Nephron progenitor cell (in vitro differentiated cells): ENCODE results near the gene OTUB1.

Experiments
- DNase-seq: peaks from one replicate; pipeline ENCODE4 v3.0.0; 2021
- H3K27ac Mint-ChIP-seq: 2 replicates; pipeline ENCODE4 v1.8.0; 2021; ENCODE audit warnings: mild to moderate bottlenecking, moderate library complexity, mixed read lengths
- H3K27me3 Mint-ChIP-seq: 2 replicates; pipeline ENCODE4 v1.8.0; 2021; ENCODE audit warnings: mild to moderate bottlenecking, low read depth, mixed read lengths; ENCODE audit not compliant: poor library complexity
- H3K36me3 Mint-ChIP-seq: 2 replicates; pipeline ENCODE4 v1.8.0; 2021; ENCODE audit warnings: low read depth, mixed read lengths
- H3K4me1 Mint-ChIP-seq: 2 replicates; pipeline ENCODE4 v1.8.0; 2021; ENCODE audit warnings: mixed read lengths
- H3K4me3 Mint-ChIP-seq: 2 replicates; pipeline ENCODE4 v1.8.0; 2021; ENCODE audit warnings: mild to moderate bottlenecking, moderate library complexity, mixed read lengths
- H3K9me3 Mint-ChIP-seq: 2 replicates; pipeline ENCODE4 v1.8.0; 2021; ENCODE audit warnings: mild to moderate bottlenecking, moderate library complexity, mixed read lengths
- CTCF ChIP-seq: fragments of 200-600 bp; sonication (generic); IDR thresholded peaks from 2 replicates; pipeline ENCODE4 v1.5.0; 2021; ENCODE audit warnings: antibody characterized with exemption

The OTUB1 gene

GRCh38 chr11:64015935-64016845 is 30.0 kb downstream of the OTUB1 start:
- no peaks in the 10 kb centered on the region for H3K36me3 Mint-ChIP-seq
- no peak for DNase-seq
- H3K27ac Mint-ChIP-seq, result no peak overlapping the region
- peaks cover 38% of the 10 kb centered on the region for H3K4me1 Mint-ChIP-seq
- H3K9me3 Mint-ChIP-seq, result no peaks in the 10 kb centered on the region
- no peak for TF ChIP-seq CTCF
- no peak overlapping the region for H3K4me3 Mint-ChIP-seq
- H3K27me3 Mint-ChIP-seq, result peaks cover 54% of the 10 kb centered on the region

DNA sequence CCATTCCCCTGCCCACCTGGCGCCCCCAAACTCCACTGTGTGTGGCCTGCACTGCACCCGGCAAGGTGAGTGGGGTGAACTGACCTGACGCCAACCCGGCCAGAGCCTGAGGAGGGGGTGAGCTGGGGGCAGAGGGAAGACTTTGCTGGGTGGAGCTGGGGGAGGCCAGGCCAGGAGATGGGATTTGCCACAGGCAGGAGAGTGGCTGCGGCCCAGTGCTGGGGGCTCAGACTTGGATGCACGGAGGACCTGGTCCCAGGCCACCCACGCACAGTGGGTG is 31.6 kb downstream of the OTUB1 start:
- H3K9me3 Mint-ChIP-seq, result no peaks in the 10 kb centered on the region
- H3K27me3 Mint-ChIP-seq, result peaks cover 60% of the 10 kb centered on the region
- H3K4me1 Mint-ChIP-seq, result peaks cover 39% of the 10 kb centered on the region
- H3K4me3 Mint-ChIP-seq, result no peak overlapping the region
- no peak for DNase-seq
- H3K36me3 Mint-ChIP-seq, result no peaks in the 10 kb centered on the region
- H3K27ac Mint-ChIP-seq, result no peak overlapping the region
- no peak for TF ChIP-seq CTCF

DNA sequence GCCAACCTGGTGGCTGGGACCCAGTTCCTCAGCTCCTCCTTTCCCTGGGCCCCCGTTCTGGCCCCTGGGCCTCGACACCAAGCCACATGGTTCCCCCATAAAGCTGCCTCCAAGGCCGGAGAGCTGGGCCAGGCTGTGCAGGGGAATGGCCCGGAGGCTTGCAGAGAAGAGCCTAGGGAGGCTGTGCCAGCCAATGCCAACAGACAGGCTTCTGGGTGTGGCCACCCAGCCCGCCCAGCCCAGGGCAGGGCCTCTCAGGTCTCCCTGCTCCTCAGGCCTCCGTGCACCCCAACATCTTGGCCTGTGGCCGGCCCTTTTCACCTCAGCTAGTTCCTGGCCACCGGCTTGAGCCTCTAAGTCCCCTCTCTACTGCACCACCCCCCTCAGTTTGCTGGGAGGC is 32.1 kb downstream of the OTUB1 start:
- Mint-ChIP-seq H3K27ac (no peak overlapping the region), H3K36me3 (no peaks in the 10 kb centered on the region)

GRCh38 chr11:64019106-64020037 is 33.1 kb downstream of the OTUB1 start:
- H3K27me3 Mint-ChIP-seq, result peaks cover 56% of the 10 kb centered on the region
- H3K36me3 Mint-ChIP-seq, result no peaks in the 10 kb centered on the region
- H3K4me1 Mint-ChIP-seq, result peaks cover 34% of the 10 kb centered on the region
- no peak overlapping the region for H3K4me3 Mint-ChIP-seq
- TF ChIP-seq CTCF, result no peak
- no peak overlapping the region for H3K27ac Mint-ChIP-seq
- DNase-seq, result no peak
- no peaks in the 10 kb centered on the region for H3K9me3 Mint-ChIP-seq

More for the DNA sequence above, 32.1 kb downstream of the OTUB1 start:
- DNase-seq, result no peak
- H3K9me3 Mint-ChIP-seq, result no peaks in the 10 kb centered on the region
- TF ChIP-seq CTCF, result no peak
- peaks cover 58% of the 10 kb centered on the region for H3K27me3 Mint-ChIP-seq
- H3K4me3 Mint-ChIP-seq, result no peak overlapping the region
- H3K4me1 Mint-ChIP-seq, result peaks cover 35% of the 10 kb centered on the region

- Mint-ChIP-seq H3K36me3 (no peaks in the 10 kb centered on the region), H3K4me3 (no peak overlapping the region), H3K27ac (no peak overlapping the region), H3K27me3 (peaks cover 59% of the 10 kb centered on the region), H3K4me1 (peaks cover 30% of the 10 kb centered on the region), H3K9me3 (no peaks in the 10 kb centered on the region)
- no peak for DNase-seq
- TF ChIP-seq CTCF, result no peak
These were observed 34.9 kb downstream of the OTUB1 start for GRCh38 chr11:64020976-64021756.
